ENCODE measurements around the gene TRAF2. TPM values are rescaled to one million over a fixed set of nuclear protein-coding genes. Genes with fewer than 3 reads are reported as not detected.

Gene TRAF2
- total RNA-seq, 1 experiment from 2014 or later: 6.3 TPM

GRCh38 chr9:136854842-136855460 is 31.4 kb upstream of the TRAF2 start:
- H3K9me2 ChIP-seq (replicated peaks; ENCODE audit: insufficient read depth, low read length): no peaks in the 10 kb centered on the region
- H3K27me3 ChIP-seq (ENCODE audit: low read length): no peaks in the 10 kb centered on the region
- H3K9ac ChIP-seq (ENCODE audit: low read length): no peak overlapping the region
- peaks cover 10% of the 10 kb centered on the region for H4K20me1 ChIP-seq (ENCODE audit: insufficient read depth, low read depth, low read length)
- H2AFZ ChIP-seq (ENCODE audit: low read length): no peak overlapping the region
- DNase-seq: no peak
- no peak overlapping the region for H3K4me2 ChIP-seq (ENCODE audit: low read depth, low read length, poor library complexity, severe bottlenecking)
- no peaks in the 10 kb centered on the region for H3K9me3 ChIP-seq (ENCODE audit: low read length)
- no peaks in the 10 kb centered on the region for H3K79me2 ChIP-seq (ENCODE audit: low read length)
- H3K4me3 ChIP-seq (ENCODE audit: low read length): no peak overlapping the region
- no peak overlapping the region for H3K27ac ChIP-seq (ENCODE audit: low read length)
- H3K4me1 ChIP-seq (ENCODE audit: low read length): peaks cover 10% of the 10 kb centered on the region
- H3K36me3 ChIP-seq (ENCODE audit: insufficient read depth, low read length): peaks cover 3% of the 10 kb centered on the region; the same call in 1 of the 2 replicates

- Histone ChIP-seq H3K4me3 (ENCODE audit: low read length) (no peak overlapping the region), H3K27me3 (ENCODE audit: low read length) (no peaks in the 10 kb centered on the region), H3K9me2 (replicated peaks; ENCODE audit: insufficient read depth, low read length) (no peaks in the 10 kb centered on the region), H3K79me2 (ENCODE audit: low read length) (no peaks in the 10 kb centered on the region), H3K9me3 (ENCODE audit: low read length) (no peaks in the 10 kb centered on the region), H3K9ac (ENCODE audit: low read length) (no peak overlapping the region), H3K27ac (ENCODE audit: low read length) (no peak overlapping the region), H3K36me3 (ENCODE audit: insufficient read depth, low read length) (peaks cover 3% of the 10 kb centered on the region; the same call in 1 of the 2 replicates), H3K4me1 (ENCODE audit: low read length) (peaks cover 5% of the 10 kb centered on the region), H3K4me2 (ENCODE audit: low read depth, low read length, poor library complexity, severe bottlenecking) (no peak overlapping the region), H2AFZ (ENCODE audit: low read length) (no peak overlapping the region), H4K20me1 (ENCODE audit: insufficient read depth, low read depth, low read length) (peaks cover 3% of the 10 kb centered on the region; the same call in 1 of the 2 replicates)
- DNase-seq: no peak
These were observed 30.7 kb upstream of the TRAF2 start for GRCh38 chr9:136855461-136856078.

GRCh38 chr9:136856079-136856476 is 30.2 kb upstream of the TRAF2 start:
- Histone ChIP-seq H3K4me3 (ENCODE audit: low read length) (no peak overlapping the region), H3K4me2 (ENCODE audit: low read depth, low read length, poor library complexity, severe bottlenecking) (no peak overlapping the region), H3K9me2 (replicated peaks; ENCODE audit: insufficient read depth, low read length) (no peaks in the 10 kb centered on the region), H3K27me3 (ENCODE audit: low read length) (no peaks in the 10 kb centered on the region), H3K9me3 (ENCODE audit: low read length) (no peaks in the 10 kb centered on the region), H3K4me1 (ENCODE audit: low read length) (peaks cover 5% of the 10 kb centered on the region), H3K36me3 (ENCODE audit: insufficient read depth, low read length) (no peaks in the 10 kb centered on the region), H3K27ac (ENCODE audit: low read length) (no peak overlapping the region), H3K79me2 (ENCODE audit: low read length) (no peaks in the 10 kb centered on the region), H3K9ac (ENCODE audit: low read length) (no peak overlapping the region), H2AFZ (ENCODE audit: low read length) (no peak overlapping the region), H4K20me1 (ENCODE audit: insufficient read depth, low read depth, low read length) (no peaks in the 10 kb centered on the region)
- no peak for DNase-seq

GRCh38 chr9:136856541-136857141 is 29.7 kb upstream of the TRAF2 start:
- Histone ChIP-seq H3K27ac (ENCODE audit: low read length) (no peak overlapping the region), H3K4me1 (ENCODE audit: low read length) (peaks cover 5% of the 10 kb centered on the region), H3K79me2 (ENCODE audit: low read length) (no peaks in the 10 kb centered on the region), H3K4me3 (ENCODE audit: low read length) (no peak overlapping the region), H4K20me1 (ENCODE audit: insufficient read depth, low read depth, low read length) (no peaks in the 10 kb centered on the region), H3K9ac (ENCODE audit: low read length) (no peak overlapping the region), H3K9me2 (replicated peaks; ENCODE audit: insufficient read depth, low read length) (no peaks in the 10 kb centered on the region), H2AFZ (ENCODE audit: low read length) (no peak overlapping the region), H3K27me3 (ENCODE audit: low read length) (no peaks in the 10 kb centered on the region), H3K36me3 (ENCODE audit: insufficient read depth, low read length) (no peaks in the 10 kb centered on the region), H3K9me3 (ENCODE audit: low read length) (no peaks in the 10 kb centered on the region), H3K4me2 (ENCODE audit: low read depth, low read length, poor library complexity, severe bottlenecking) (no peak overlapping the region)
- no peak for DNase-seq

- Histone ChIP-seq H2AFZ (ENCODE audit: low read length) (no peak overlapping the region), H3K4me1 (ENCODE audit: low read length) (peaks cover 5% of the 10 kb centered on the region), H3K27me3 (ENCODE audit: low read length) (no peaks in the 10 kb centered on the region), H3K9ac (ENCODE audit: low read length) (no peak overlapping the region), H3K4me3 (ENCODE audit: low read length) (no peak overlapping the region), H3K9me2 (replicated peaks; ENCODE audit: insufficient read depth, low read length) (no peaks in the 10 kb centered on the region), H3K27ac (ENCODE audit: low read length) (no peak overlapping the region), H3K36me3 (ENCODE audit: insufficient read depth, low read length) (no peaks in the 10 kb centered on the region), H3K9me3 (ENCODE audit: low read length) (no peaks in the 10 kb centered on the region), H4K20me1 (ENCODE audit: insufficient read depth, low read depth, low read length) (no peaks in the 10 kb centered on the region), H3K79me2 (ENCODE audit: low read length) (no peaks in the 10 kb centered on the region), H3K4me2 (ENCODE audit: low read depth, low read length, poor library complexity, severe bottlenecking) (no peak overlapping the region)
- DNase-seq: no peak
These were observed 29.1 kb upstream of the TRAF2 start for GRCh38 chr9:136857166-136857565.

GRCh38 chr9:136857581-136858412 is 28.5 kb upstream of the TRAF2 start:
- no peak overlapping the region for H3K27ac ChIP-seq (ENCODE audit: low read length)
- H3K4me2 ChIP-seq (ENCODE audit: low read depth, low read length, poor library complexity, severe bottlenecking): no peak overlapping the region
- H3K27me3 ChIP-seq (ENCODE audit: low read length): no peaks in the 10 kb centered on the region
- H3K9me2 ChIP-seq (replicated peaks; ENCODE audit: insufficient read depth, low read length): no peaks in the 10 kb centered on the region
- no peak overlapping the region for H3K4me3 ChIP-seq (ENCODE audit: low read length)
- H3K9me3 ChIP-seq (ENCODE audit: low read length): no peaks in the 10 kb centered on the region
- H3K79me2 ChIP-seq (ENCODE audit: low read length): no peaks in the 10 kb centered on the region
- H3K4me1 ChIP-seq (ENCODE audit: low read length): peaks cover 5% of the 10 kb centered on the region
- no peak overlapping the region for H2AFZ ChIP-seq (ENCODE audit: low read length)
- H3K9ac ChIP-seq (ENCODE audit: low read length): no peak overlapping the region
- no peaks in the 10 kb centered on the region for H3K36me3 ChIP-seq (ENCODE audit: insufficient read depth, low read length)
- no peaks in the 10 kb centered on the region for H4K20me1 ChIP-seq (ENCODE audit: insufficient read depth, low read depth, low read length)
- DNase-seq: no peak

GRCh38 chr9:136858452-136858843 is 27.9 kb upstream of the TRAF2 start:
- Histone ChIP-seq H3K4me2 (ENCODE audit: low read depth, low read length, poor library complexity, severe bottlenecking) (no peak overlapping the region), H3K79me2 (ENCODE audit: low read length) (no peaks in the 10 kb centered on the region), H3K27ac (ENCODE audit: low read length) (no peak overlapping the region), H3K9me2 (replicated peaks; ENCODE audit: insufficient read depth, low read length) (no peaks in the 10 kb centered on the region), H2AFZ (ENCODE audit: low read length) (no peak overlapping the region), H3K4me3 (ENCODE audit: low read length) (no peak overlapping the region), H3K9ac (ENCODE audit: low read length) (no peak overlapping the region), H4K20me1 (ENCODE audit: insufficient read depth, low read depth, low read length) (no peaks in the 10 kb centered on the region), H3K27me3 (ENCODE audit: low read length) (no peaks in the 10 kb centered on the region), H3K9me3 (ENCODE audit: low read length) (no peaks in the 10 kb centered on the region), H3K4me1 (ENCODE audit: low read length) (peaks cover 5% of the 10 kb centered on the region), H3K36me3 (ENCODE audit: insufficient read depth, low read length) (peaks cover 2% of the 10 kb centered on the region; the same call in 1 of the 2 replicates)
- DNase-seq: no peak

Measured in Karpas-422 (cell line).